GM12878 (cell line): Measurements from ENCODE around the gene EXD3. TPM values are rescaled to one million over a fixed set of nuclear protein-coding genes. Genes with fewer than 3 reads are reported as not detected.

Source experiments
- ATAC-seq: fragments of 200-7000 bp; cut with Tn5 transposase; 3 replicates; pipeline ENCODE4 v1.9.1; 2020; ENCODE audit warnings: mild to moderate bottlenecking, moderate library complexity
- BruUV-seq: library from RNA; stranded (reverse); fragments of 400-500 nt; replicated peaks from 2 replicates; lab custom pipeline; 2021; lab: Mats Ljungman, UMichigan
- CTCF ChIA-PET: fragments of 300-600 bp; sonication (Branson Sonifier 250); formaldehyde crosslinking; extraction: SDS; loops from one replicate; lab custom pipeline; 2021; ENCODE audit warnings: inconsistent platforms; lab: Yijun Ruan, JAX
- POLR2A ChIA-PET: fragments of 350-600 bp; formaldehyde crosslinking; extraction: SDS; loops from one replicate; lab custom pipeline; 2021; ENCODE audit warnings: inconsistent platforms; lab: Charles Lee
- RAD21 ChIA-PET: fragments of 300-600 bp; sonication (Branson Sonifier 250); formaldehyde crosslinking; loops from one replicate; lab custom pipeline; 2023; ENCODE audit warnings: antibody characterized with exemption; ENCODE audit not compliant: unreplicated experiment; lab: Charles Lee
- SMC1A ChIA-PET: fragments of 300-600 bp; sonication (Branson Sonifier 250); formaldehyde crosslinking; loops from one replicate; lab custom pipeline; 2023; ENCODE audit not compliant: unreplicated experiment, uncharacterized antibody; lab: Charles Lee
- DNase-seq: peaks from one replicate; pipeline ENCODE4 v3.0.0-alpha.2; 2011; ENCODE audit warnings: low read depth, low spot score
- FAIRE-seq: peaks from 3 replicates; lab custom pipeline; 2011; peaks lifted over from hg19 to GRCh38; lab: Jason Lieb, UNC
- H2AFZ ChIP-seq: 2 replicates; pipeline ENCODE4 v1.6.0; 2011; ENCODE audit warnings: low read depth, low read length, control low read depth; ENCODE audit not compliant: control insufficient read depth
- H3K27ac ChIP-seq: 2 replicates; pipeline ENCODE4 v1.5.1; 2011; ENCODE audit warnings: control low read depth; ENCODE audit not compliant: control insufficient read depth, insufficient read depth
- H3K27me3 ChIP-seq, 2 experiments: replicated peaks in 1 of 2; 2 replicates each; pipeline versions ENCODE4 v1.6.0 to v1.6.1; 2011; ENCODE audit warnings: low read length in 1 of 2; ENCODE audit not compliant: control insufficient read depth in 2 of 2, insufficient read depth in 2 of 2
- H3K36me3 ChIP-seq, 2 experiments: 2 replicates each; pipeline ENCODE4 v1.5.1; 2011; ENCODE audit warnings: low read length in 1 of 2; ENCODE audit not compliant: control insufficient read depth in 2 of 2, insufficient read depth in 2 of 2
- H3K4me1 ChIP-seq: 2 replicates; pipeline ENCODE4 v1.6.1; 2011; ENCODE audit warnings: mild to moderate bottlenecking, low read length, moderate library complexity, mixed read lengths; ENCODE audit not compliant: control insufficient read depth, insufficient read depth
- H3K4me2 ChIP-seq: 2 replicates; pipeline ENCODE4 v1.6.0; 2011; ENCODE audit warnings: control low read depth; ENCODE audit not compliant: control insufficient read depth, insufficient read depth
- H3K4me3 ChIP-seq: fragments of 200-600 bp; sonication (generic); 2 replicates; pipeline ENCODE4 v1.5.1; 2016
- H3K79me2 ChIP-seq: 2 replicates; pipeline ENCODE4 v1.6.0; 2011; ENCODE audit warnings: low read length; ENCODE audit not compliant: control insufficient read depth, insufficient read depth
- H3K9ac ChIP-seq: 2 replicates; pipeline ENCODE4 v1.8.0; 2011; ENCODE audit warnings: low read length, control low read depth, mixed read lengths; ENCODE audit not compliant: control insufficient read depth, insufficient read depth
- H3K9me3 ChIP-seq: replicated peaks from 3 replicates; pipeline ENCODE4 v1.5.1; 2011; ENCODE audit warnings: mild to moderate bottlenecking, low read length; ENCODE audit not compliant: control insufficient read depth, insufficient read depth
- H4K20me1 ChIP-seq: 2 replicates; pipeline ENCODE4 v1.6.0; 2011; ENCODE audit not compliant: control insufficient read depth, insufficient read depth
- CREB1 ChIP-seq: IDR thresholded peaks from 2 replicates; pipeline ENCODE4 v1.6.1; 2012; ENCODE audit warnings: low read depth, mild to moderate bottlenecking, inconsistent platforms
- GATAD2B ChIP-seq: fragments of 450-650 bp; conservative IDR thresholded peaks from 2 replicates; pipeline ENCODE4 v1.6.1; 2017; ENCODE audit warnings: low read depth, mild to moderate bottlenecking, moderate library complexity
- HCFC1 ChIP-seq: fragments of 150-350 bp; IDR thresholded peaks from 2 replicates; pipeline ENCODE4 v1.6.1; 2014; ENCODE audit warnings: low read length
- HDAC6 ChIP-seq: fragments of 200-600 bp; sonication (generic); IDR thresholded peaks from one replicate; pipeline ENCODE4 v1.8.0; 2017; ENCODE audit warnings: antibody characterized with exemption; ENCODE audit not compliant: unreplicated experiment
- MLLT1 ChIP-seq: fragments of 450-650 bp; IDR thresholded peaks from 2 replicates; pipeline ENCODE4 v1.6.1; 2016; ENCODE audit warnings: mild to moderate bottlenecking
- NR2F1 ChIP-seq: fragments of 450-650 bp; conservative IDR thresholded peaks from 2 replicates; pipeline ENCODE4 v1.6.1; 2017; ENCODE audit warnings: mild to moderate bottlenecking
- NRF1 ChIP-seq: conservative IDR thresholded peaks from 2 replicates; pipeline ENCODE4 v1.6.1; 2011; ENCODE audit warnings: mild to moderate bottlenecking, low read depth, low read length, improper control_type of control experiment
- RELA ChIP-seq: fragments of 450-650 bp; IDR thresholded peaks from 2 replicates; pipeline ENCODE4 v1.8.0; 2014; ENCODE audit warnings: borderline replicate concordance; ENCODE audit not compliant: partially characterized antibody
- SRF ChIP-seq, 2 experiments: IDR thresholded peaks; 2 replicates each; pipeline ENCODE4 v1.6.1; 2011; ENCODE audit warnings: low read depth in 2 of 2, low read length in 2 of 2, mild to moderate bottlenecking in 1 of 2, moderate library complexity in 1 of 2
- TAF1 ChIP-seq: IDR thresholded peaks from 2 replicates; pipeline ENCODE4 v1.6.1; 2011; ENCODE audit warnings: mild to moderate bottlenecking, low read depth, low read length, borderline replicate concordance
- TARDBP ChIP-seq: IDR thresholded peaks from 2 replicates; pipeline ENCODE4 v1.6.1; 2016; ENCODE audit warnings: borderline replicate concordance
- TCF3 ChIP-seq: IDR thresholded peaks from 2 replicates; pipeline ENCODE4 v1.6.1; 2012; ENCODE audit warnings: low read depth, mild to moderate bottlenecking, low read length, borderline replicate concordance; ENCODE audit not compliant: insufficient read depth
- YY1 ChIP-seq: IDR thresholded peaks from 2 replicates; pipeline ENCODE4 v1.6.1; 2011; ENCODE audit warnings: low read depth, mild to moderate bottlenecking, low read length
- ZNF24 ChIP-seq: fragments of 450-650 bp; IDR thresholded peaks from 2 replicates; pipeline ENCODE4 v1.6.1; 2017; ENCODE audit warnings: antibody characterized with exemption, mild to moderate bottlenecking
- ZNF384 ChIP-seq: IDR thresholded peaks from 2 replicates; pipeline ENCODE4 v1.6.1; 2012; ENCODE audit warnings: low read depth, mild to moderate bottlenecking, low read length, improper control_type of control experiment, borderline replicate concordance
- ZNF622 ChIP-seq: fragments of 450-650 bp; IDR thresholded peaks from 2 replicates; pipeline ENCODE4 v1.6.1; 2017; ENCODE audit warnings: mild to moderate bottlenecking, inconsistent platforms
- ZNF687 ChIP-seq: fragments of 450-650 bp; IDR thresholded peaks from 2 replicates; pipeline ENCODE4 v1.6.1; 2017; ENCODE audit warnings: mild to moderate bottlenecking, moderate library complexity
- ZSCAN29 ChIP-seq: fragments of 450-650 bp; IDR thresholded peaks from 2 replicates; pipeline ENCODE4 v1.6.1; 2017; ENCODE audit warnings: mild to moderate bottlenecking, moderate library complexity
- WGBS: methylation state at CpG from one replicate; pipeline ENCODE4 v1.1.6; 2016; ENCODE audit warnings: low lambda C conversion rate; ENCODE audit not compliant: insufficient replicate concordance, insufficient coverage; ENCODE audit errors: missing lambda C conversion rate; 5-methylcytosine and 5-hydroxymethylcytosine counted together
- in situ Hi-C: fragments of 300-500 bp; cut with MboI; formaldehyde crosslinking; loops from 9 replicates; pipeline ENCODE4 v1.14.3; 2018; ENCODE audit warnings: mixed read lengths
- intact Hi-C: fragments of 100-400 bp; cut with micrococcal nuclease; formaldehyde crosslinking; loops from one replicate; pipeline ENCODE4 v1.14.2; 2022; ENCODE audit not compliant: unreplicated experiment
- polyA plus RNA-seq, 11 experiments: library from polyadenylated mRNA; depleted of rRNA in 4 of 11; unstranded in 6 of 11; stranded (reverse) in 5 of 11; fragments of >200 nt; fragmentation: Nextera tagmentation in 4 of 11; fragmentation: Illumina TruSeq in 1 of 11; extraction: Ambion mirVana in 4 of 11; extraction: Trizol in 1 of 11; gene quantifications; 1 replicate in 1 of 11; 2 replicates in 10 of 11; pipeline versions ENCODE4 v1.2.1 to v1.2.3, GENCODE V29; 2011 to 2016; ENCODE audit warnings: inconsistent platforms in 2 of 11, missing spikeins in 2 of 11, low read depth in 1 of 11
- total RNA-seq, 4 experiments: library from RNA; depleted of rRNA in 3 of 4; stranded (reverse); fragments of >200 nt in 3 of 4; fragmentation: Illumina TruSeq in 1 of 4; extraction: Trizol in 1 of 4; gene quantifications; 2 replicates each; pipeline versions ENCODE4 v1.2.1 to v1.2.3, GENCODE V29; 2013 to 2021

The EXD3 gene
- total and polyA plus RNA-seq, 10 of the 15 experiments (the other 5 are each of a cell fraction or from before 2014, with no cell fraction given), result 0.21 to 7.1 (median 3.6) TPM

- no peak for DNase-seq
- H3K9ac ChIP-seq, result no peak overlapping the region
- whole genome bisulfite sequencing, result 72% methylated on average over 27 of the region's 30 CpGs
- FAIRE-seq, result no peak
- in situ Hi-C loops, result no loop called here
- no peaks in the 10 kb centered on the region for H3K36me3 ChIP-seq
- H2AFZ ChIP-seq, result no peak overlapping the region
- TF ChIP-seq YY1 (no peak), NRF1 (no peak), ZNF384 (no peak), TARDBP (no peak), RELA (no peak), CREB1 (no peak), TCF3 (no peak), NR2F1 (no peak), ZNF622 (no peak), ZNF24 (no peak), MLLT1 (no peak), ZSCAN29 (no peak), GATAD2B (no peak), HDAC6 (no peak), HCFC1 (no peak), ZNF687 (no peak), TAF1 (no peak), SRF (IDR thresholded peaks at IDR 0.05; ENCODE audit: low read depth in 2 of 2, low read length in 2 of 2) (no peak)
- no peaks in the 10 kb centered on the region for H4K20me1 ChIP-seq
- H3K79me2 ChIP-seq, result no peaks in the 10 kb centered on the region
- ChIA-PET CTCF (no interaction called here), RAD21 (no interaction called here), POLR2A (no interaction called here), SMC1A (no interaction called here)
- H3K27ac ChIP-seq, result no peak overlapping the region
- peaks cover 13% of the 10 kb centered on the region for H3K9me3 ChIP-seq
- H3K27me3 ChIP-seq, result no peaks in the 10 kb centered on the region
- intact Hi-C loops, result no loop called here
- no peak overlapping the region for H3K4me3 ChIP-seq
- H3K4me1 ChIP-seq, result no peaks in the 10 kb centered on the region
- BruUV-seq, result no TSS peak
- no peak for ATAC-seq
- no peak overlapping the region for H3K4me2 ChIP-seq
These were observed 72.0 kb downstream of the EXD3 start for GRCh38 chr9:137350696-137351584.
